ENCODE results near the gene UBE3B.

UBE3B gene

DNA sequence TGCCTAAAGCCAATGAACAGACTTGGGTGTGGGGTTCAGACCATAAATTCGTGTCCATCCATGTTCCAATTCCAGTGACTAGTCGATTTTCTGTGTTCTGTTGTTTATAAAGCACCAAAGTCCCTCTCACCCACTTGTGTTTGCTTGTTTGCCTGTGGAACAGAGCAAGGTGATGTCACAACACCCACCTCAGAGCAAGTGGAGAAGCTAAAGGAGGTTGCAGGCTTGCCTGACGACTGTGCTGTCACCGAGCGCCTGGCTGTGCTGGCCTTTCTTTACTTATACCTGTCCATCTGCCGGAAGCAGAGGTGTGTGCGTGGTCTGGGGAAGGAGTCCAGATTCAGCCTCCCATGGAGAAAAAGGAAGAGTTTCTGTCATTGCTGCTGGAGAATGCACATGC lies 102.2 kb downstream of the UBE3B start:
- H3K4me3 ChIP-seq (ENCODE audit: low read length), result no peak overlapping the region
- no peaks in the 10 kb centered on the region for H3K27me3 ChIP-seq (ENCODE audit: control insufficient read depth, low read length)

DNA sequence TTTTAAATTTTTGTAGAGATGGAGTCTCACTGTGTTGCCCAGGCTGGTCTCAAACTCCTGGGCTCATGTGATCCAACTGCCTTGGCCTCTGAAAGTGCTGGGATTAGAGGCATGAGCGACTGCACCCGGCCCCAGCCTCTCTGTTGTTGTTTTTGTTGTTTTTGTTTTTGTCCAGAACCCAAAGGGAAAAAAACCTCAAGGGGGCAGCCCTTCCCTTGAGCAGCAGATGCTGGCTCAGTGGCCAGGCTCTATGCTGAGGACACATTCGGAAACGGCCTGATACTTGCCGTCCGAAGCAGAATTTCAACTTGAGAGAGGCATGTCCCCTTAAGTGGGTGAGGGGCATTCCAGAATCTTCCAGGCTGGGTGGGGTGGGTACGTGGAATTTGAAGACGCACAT lies 102.8 kb downstream of the UBE3B start:
- Histone ChIP-seq H3F3A (ENCODE audit: control insufficient read depth, insufficient read depth) (no peaks in the 10 kb centered on the region), H3K27ac (ENCODE audit: low read depth, low read length) (no peak overlapping the region), H3K27me3 (ENCODE audit: control insufficient read depth, low read length) (no peaks in the 10 kb centered on the region), H3K4me1 (ENCODE audit: control insufficient read depth, low read length) (peaks cover under 1% of the 10 kb centered on the region), H3K9me3 (ENCODE audit: control insufficient read depth, insufficient read depth, low read length) (no peaks in the 10 kb centered on the region), H3K4me3 (ENCODE audit: low read length) (no peak overlapping the region), H3K36me3 (ENCODE audit: control insufficient read depth, low read length) (peaks cover 82% of the 10 kb centered on the region), H3K9me2 (replicated peaks; ENCODE audit: control insufficient read depth, low read length) (no peaks in the 10 kb centered on the region), H3K4me2 (ENCODE audit: low read length) (no peak overlapping the region), H3K79me2 (ENCODE audit: control insufficient read depth, low read length) (peaks cover 14% of the 10 kb centered on the region), H4K20me1 (ENCODE audit: control insufficient read depth, insufficient read depth, low read depth, low read length) (no peaks in the 10 kb centered on the region; the same call in 1 of the 2 replicates)
- no peak for TF ChIP-seq EZH2phosphoT487 (IDR thresholded peaks at IDR 0.05; ENCODE audit: borderline replicate concordance, low read length)
- TF ChIP-seq, protein P1, sequence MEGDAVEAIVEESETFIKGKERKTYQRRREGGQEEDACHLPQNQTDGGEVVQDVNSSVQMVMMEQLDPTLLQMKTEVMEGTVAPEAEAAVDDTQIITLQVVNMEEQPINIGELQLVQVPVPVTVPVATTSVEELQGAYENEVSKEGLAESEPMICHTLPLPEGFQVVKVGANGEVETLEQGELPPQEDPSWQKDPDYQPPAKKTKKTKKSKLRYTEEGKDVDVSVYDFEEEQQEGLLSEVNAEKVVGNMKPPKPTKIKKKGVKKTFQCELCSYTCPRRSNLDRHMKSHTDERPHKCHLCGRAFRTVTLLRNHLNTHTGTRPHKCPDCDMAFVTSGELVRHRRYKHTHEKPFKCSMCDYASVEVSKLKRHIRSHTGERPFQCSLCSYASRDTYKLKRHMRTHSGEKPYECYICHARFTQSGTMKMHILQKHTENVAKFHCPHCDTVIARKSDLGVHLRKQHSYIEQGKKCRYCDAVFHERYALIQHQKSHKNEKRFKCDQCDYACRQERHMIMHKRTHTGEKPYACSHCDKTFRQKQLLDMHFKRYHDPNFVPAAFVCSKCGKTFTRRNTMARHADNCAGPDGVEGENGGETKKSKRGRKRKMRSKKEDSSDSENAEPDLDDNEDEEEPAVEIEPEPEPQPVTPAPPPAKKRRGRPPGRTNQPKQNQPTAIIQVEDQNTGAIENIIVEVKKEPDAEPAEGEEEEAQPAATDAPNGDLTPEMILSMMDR (IDR thresholded peaks at IDR 0.05; ENCODE audit: low read depth, low read length, poor library complexity, severe bottlenecking), result no peak

More for the DNA sequence above, 102.2 kb downstream of the UBE3B start:
- Histone ChIP-seq H4K20me1 (ENCODE audit: control insufficient read depth, insufficient read depth, low read depth, low read length) (no peaks in the 10 kb centered on the region; the same call in 1 of the 2 replicates), H3K4me2 (ENCODE audit: low read length) (no peak overlapping the region), H3K79me2 (ENCODE audit: control insufficient read depth, low read length) (peaks cover 20% of the 10 kb centered on the region), H3K9me2 (replicated peaks; ENCODE audit: control insufficient read depth, low read length) (no peaks in the 10 kb centered on the region), H3K36me3 (ENCODE audit: control insufficient read depth, low read length) (peaks cover 85% of the 10 kb centered on the region), H3K27ac (ENCODE audit: low read depth, low read length) (no peak overlapping the region), H3K4me1 (ENCODE audit: control insufficient read depth, low read length) (peaks cover 7% of the 10 kb centered on the region), H3K9me3 (ENCODE audit: control insufficient read depth, insufficient read depth, low read length) (no peaks in the 10 kb centered on the region), H3F3A (ENCODE audit: control insufficient read depth, insufficient read depth) (no peaks in the 10 kb centered on the region)
- TF ChIP-seq, protein P1 (IDR thresholded peaks at IDR 0.05; ENCODE audit: low read depth, low read length, poor library complexity, severe bottlenecking), result no peak
- TF ChIP-seq EZH2phosphoT487 (IDR thresholded peaks at IDR 0.05; ENCODE audit: borderline replicate concordance, low read length), result no peak

DNA sequence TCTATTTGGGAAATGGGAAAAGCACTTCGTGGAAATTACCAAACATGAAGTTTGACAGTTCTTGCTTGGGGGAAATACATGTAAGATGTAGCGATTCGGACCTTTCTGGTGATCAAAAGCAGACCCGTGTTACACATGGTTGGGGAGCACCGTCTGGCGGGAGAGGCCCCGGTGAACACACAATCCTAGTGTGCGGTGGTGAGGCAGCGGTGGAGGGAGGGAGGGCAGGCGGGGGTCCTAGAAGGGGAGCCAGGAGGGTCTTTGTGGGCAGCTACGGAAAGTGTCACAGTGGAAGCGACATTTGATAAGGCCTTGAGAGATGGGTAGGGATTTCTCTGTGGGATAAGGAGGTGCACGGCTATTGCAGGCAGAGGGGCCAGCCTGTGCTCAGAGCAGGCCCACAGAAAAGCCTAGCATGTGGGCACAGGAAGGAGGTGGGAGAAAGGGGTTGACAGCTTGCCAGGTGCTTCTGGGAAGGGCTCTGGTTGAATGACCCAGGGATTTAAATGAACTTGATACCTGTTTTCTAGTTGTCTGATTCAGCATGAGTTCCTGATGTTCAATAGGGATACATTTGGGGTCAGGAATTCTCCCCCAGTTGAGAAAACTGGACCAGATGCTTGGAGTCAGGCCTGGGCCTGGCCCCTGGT lies 103.4 kb downstream of the UBE3B start:
- Histone ChIP-seq H3K27ac (ENCODE audit: low read depth, low read length) (no peak overlapping the region), H4K20me1 (ENCODE audit: control insufficient read depth, insufficient read depth, low read depth, low read length) (no peaks in the 10 kb centered on the region; the same call in 1 of the 2 replicates), H3F3A (ENCODE audit: control insufficient read depth, insufficient read depth) (no peaks in the 10 kb centered on the region), H3K9me2 (replicated peaks; ENCODE audit: control insufficient read depth, low read length) (no peaks in the 10 kb centered on the region), H3K4me3 (ENCODE audit: low read length) (no peak overlapping the region), H3K27me3 (ENCODE audit: control insufficient read depth, low read length) (no peaks in the 10 kb centered on the region), H3K79me2 (ENCODE audit: control insufficient read depth, low read length) (peaks cover 8% of the 10 kb centered on the region), H3K36me3 (ENCODE audit: control insufficient read depth, low read length) (peaks cover 79% of the 10 kb centered on the region), H3K4me1 (ENCODE audit: control insufficient read depth, low read length) (no peaks in the 10 kb centered on the region), H3K9me3 (ENCODE audit: control insufficient read depth, insufficient read depth, low read length) (no peaks in the 10 kb centered on the region), H3K4me2 (ENCODE audit: low read length) (no peak overlapping the region)
- TF ChIP-seq, protein P1 (IDR thresholded peaks at IDR 0.05; ENCODE audit: low read depth, low read length, poor library complexity, severe bottlenecking), result no peak
- TF ChIP-seq EZH2phosphoT487 (IDR thresholded peaks at IDR 0.05; ENCODE audit: borderline replicate concordance, low read length), result no peak

All from DOHH2 (cell line).